HG03108 (cell line): ENCODE results near the gene KLK8.

ENCODE experiments used
- ATAC-seq: cut with Tn5 transposase; IDR thresholded peaks from one replicate; pipeline ENCODE4 v1.9.1; 2021; ENCODE audit warnings: moderate library complexity; ENCODE audit not compliant: unreplicated experiment

The KLK8 gene

DNA sequence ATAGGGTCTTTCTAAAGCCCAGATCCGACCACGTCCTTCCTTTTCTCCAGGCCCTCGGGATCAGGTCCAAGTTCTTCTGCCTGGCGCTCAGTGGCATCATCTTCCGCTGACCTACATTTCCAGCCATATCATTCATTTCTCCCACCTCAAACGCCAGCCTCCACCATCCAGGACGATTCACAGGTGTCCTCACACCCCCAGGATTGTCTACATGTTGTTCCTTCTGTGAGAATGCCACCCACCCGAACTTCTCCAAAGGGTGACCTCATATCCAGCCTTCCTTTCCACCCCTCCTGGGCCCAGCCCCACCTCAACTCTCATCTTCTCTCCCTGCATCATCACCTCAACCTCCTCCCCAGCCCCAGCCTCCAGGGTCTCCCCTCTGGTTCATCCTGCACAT lies 43.8 kb downstream of the KLK8 start:
- ATAC-seq = no peak

DNA sequence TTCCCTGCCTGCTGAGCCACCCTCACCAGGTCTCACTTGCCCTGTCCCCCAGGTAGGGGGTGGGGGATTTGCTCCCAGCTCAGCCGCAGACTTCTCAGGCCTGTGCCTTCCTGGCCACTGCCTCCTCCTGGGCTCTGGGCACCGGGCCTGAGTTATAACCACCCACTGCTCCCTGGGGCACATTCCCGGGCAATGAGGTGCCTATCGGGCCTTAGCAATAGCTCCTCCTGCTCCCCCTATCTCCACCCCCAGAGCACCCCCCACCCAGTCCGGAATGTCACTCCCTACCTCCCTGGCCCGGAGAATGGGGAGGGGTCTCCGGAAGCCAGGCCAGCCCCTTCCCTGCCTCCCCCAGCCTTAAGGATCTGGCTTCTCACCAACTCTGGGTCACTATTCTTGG lies 48.5 kb downstream of the KLK8 start, which contains the start of gene KLK5:
TSS of gene KLK5 (minus strand) at position 129 of the 400 bp plus-strand sequence. CDS start 381 bp downstream, outside the sequence.
- no peak for ATAC-seq

DNA sequence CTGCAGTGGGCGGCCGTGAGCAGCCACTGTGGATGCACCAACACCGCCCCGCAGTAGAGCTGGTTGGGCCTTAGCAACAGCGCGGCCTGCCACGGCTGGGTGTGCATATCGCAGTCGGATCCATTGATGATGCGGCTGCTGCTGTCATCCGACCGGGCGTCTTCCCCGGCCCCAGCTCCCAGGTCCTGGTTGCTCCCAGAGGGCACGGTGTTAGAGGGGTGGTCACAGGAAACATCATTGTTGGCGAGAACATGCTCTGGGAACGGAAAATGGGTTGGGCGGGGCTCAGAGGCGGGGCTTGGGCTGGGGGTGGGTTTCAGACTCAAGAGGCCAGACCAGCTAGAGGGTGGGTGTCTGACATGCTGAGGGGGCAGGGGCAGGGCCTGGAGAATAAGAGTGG lies 51.5 kb downstream of the KLK8 start:
- ATAC-seq = no peak

DNA sequence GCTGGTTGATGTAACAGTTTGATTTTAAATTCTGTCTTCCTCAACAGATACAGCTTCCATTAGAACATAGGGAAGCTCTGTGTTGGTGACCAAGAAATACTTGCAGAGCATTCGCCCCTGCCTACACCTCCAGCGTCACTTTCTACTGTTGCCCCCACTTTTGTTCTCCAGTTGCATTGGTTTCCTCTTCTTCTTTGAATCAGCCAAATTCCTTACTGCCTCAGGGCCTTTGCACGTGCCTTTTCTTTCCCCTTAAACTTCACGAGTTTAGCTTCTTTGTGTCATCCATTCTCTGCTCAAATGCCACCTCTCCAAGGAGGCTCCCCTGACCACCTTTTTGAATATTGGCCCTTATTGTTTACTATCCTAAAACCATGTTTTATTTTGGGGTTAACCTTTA lies 54.3 kb downstream of the KLK8 start:
- ATAC-seq = no peak
